ENCODE measurements around the gene GCH1. TPM values are rescaled to one million over a fixed set of nuclear protein-coding genes. Genes with fewer than 3 reads are reported as not detected.

Gene GCH1
- total RNA-seq, 1 donor from 2014 or later = 0.43 TPM

- no peak overlapping the region for H3K27ac Mint-ChIP-seq (ENCODE audit: unreplicated experiment)
- H3K27me3 Mint-ChIP-seq (ENCODE audit: unreplicated experiment) = peaks cover 28% of the 10 kb centered on the region
- DNase-seq (ENCODE audit: extremely low spot score, unreplicated experiment) = no peak
- TF ChIP-seq, protein P1, sequence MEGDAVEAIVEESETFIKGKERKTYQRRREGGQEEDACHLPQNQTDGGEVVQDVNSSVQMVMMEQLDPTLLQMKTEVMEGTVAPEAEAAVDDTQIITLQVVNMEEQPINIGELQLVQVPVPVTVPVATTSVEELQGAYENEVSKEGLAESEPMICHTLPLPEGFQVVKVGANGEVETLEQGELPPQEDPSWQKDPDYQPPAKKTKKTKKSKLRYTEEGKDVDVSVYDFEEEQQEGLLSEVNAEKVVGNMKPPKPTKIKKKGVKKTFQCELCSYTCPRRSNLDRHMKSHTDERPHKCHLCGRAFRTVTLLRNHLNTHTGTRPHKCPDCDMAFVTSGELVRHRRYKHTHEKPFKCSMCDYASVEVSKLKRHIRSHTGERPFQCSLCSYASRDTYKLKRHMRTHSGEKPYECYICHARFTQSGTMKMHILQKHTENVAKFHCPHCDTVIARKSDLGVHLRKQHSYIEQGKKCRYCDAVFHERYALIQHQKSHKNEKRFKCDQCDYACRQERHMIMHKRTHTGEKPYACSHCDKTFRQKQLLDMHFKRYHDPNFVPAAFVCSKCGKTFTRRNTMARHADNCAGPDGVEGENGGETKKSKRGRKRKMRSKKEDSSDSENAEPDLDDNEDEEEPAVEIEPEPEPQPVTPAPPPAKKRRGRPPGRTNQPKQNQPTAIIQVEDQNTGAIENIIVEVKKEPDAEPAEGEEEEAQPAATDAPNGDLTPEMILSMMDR (IDR thresholded peaks at IDR 0.05) = no peak
- H3K36me3 Mint-ChIP-seq (ENCODE audit: unreplicated experiment) = no peaks in the 10 kb centered on the region
- no peak overlapping the region for H3K4me3 Mint-ChIP-seq (ENCODE audit: unreplicated experiment)
- no peaks in the 10 kb centered on the region for H3K4me1 Mint-ChIP-seq (ENCODE audit: unreplicated experiment)
- no peaks in the 10 kb centered on the region for H3K9me3 Mint-ChIP-seq (ENCODE audit: unreplicated experiment)
These were observed 53.7 kb downstream of the GCH1 start for GRCh38 chr14:54848910-54849309.

GRCh38 chr14:54845641-54846040 is 57.0 kb downstream of the GCH1 start:
- no peak overlapping the region for H3K27ac Mint-ChIP-seq (ENCODE audit: unreplicated experiment)
- no peaks in the 10 kb centered on the region for H3K4me1 Mint-ChIP-seq (ENCODE audit: unreplicated experiment)
- TF ChIP-seq, protein P1 (IDR thresholded peaks at IDR 0.05) = no peak
- H3K27me3 Mint-ChIP-seq (ENCODE audit: unreplicated experiment) = peaks cover 18% of the 10 kb centered on the region
- no peaks in the 10 kb centered on the region for H3K9me3 Mint-ChIP-seq (ENCODE audit: unreplicated experiment)
- no peaks in the 10 kb centered on the region for H3K36me3 Mint-ChIP-seq (ENCODE audit: unreplicated experiment)
- no peak for DNase-seq (ENCODE audit: extremely low spot score, unreplicated experiment)
- H3K4me3 Mint-ChIP-seq (ENCODE audit: unreplicated experiment) = no peak overlapping the region

DNA sequence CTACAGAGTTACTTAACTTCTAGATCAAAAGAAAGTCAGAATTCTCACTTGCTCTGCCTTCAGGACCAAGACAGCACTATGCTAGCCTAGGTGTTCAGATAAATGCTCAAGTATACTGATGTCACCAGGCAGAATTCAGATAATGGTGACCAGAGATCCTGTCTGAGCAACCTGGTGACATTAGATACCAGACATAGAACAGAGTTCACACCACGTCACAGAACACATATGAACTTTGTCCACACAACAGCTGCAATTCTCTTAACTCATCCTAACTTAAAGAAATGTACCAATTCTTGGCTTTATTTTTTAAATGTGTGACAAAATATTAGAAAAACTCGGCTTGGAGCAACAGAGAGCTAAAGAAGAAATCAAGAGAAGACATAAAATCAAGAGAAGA is 58.1 kb downstream of the GCH1 start:
- TF ChIP-seq, protein P1 (IDR thresholded peaks at IDR 0.05) = no peak
- H3K27ac Mint-ChIP-seq (ENCODE audit: unreplicated experiment) = no peak overlapping the region
- peaks cover 15% of the 10 kb centered on the region for H3K27me3 Mint-ChIP-seq (ENCODE audit: unreplicated experiment)

GRCh38 chr14:54840798-54841197 is 61.8 kb downstream of the GCH1 start:
- Mint-ChIP-seq H3K4me1 (ENCODE audit: unreplicated experiment) (no peaks in the 10 kb centered on the region), H3K27ac (ENCODE audit: unreplicated experiment) (no peak overlapping the region), H3K36me3 (ENCODE audit: unreplicated experiment) (no peaks in the 10 kb centered on the region), H3K9me3 (ENCODE audit: unreplicated experiment) (no peaks in the 10 kb centered on the region), H3K4me3 (ENCODE audit: unreplicated experiment) (no peak overlapping the region), H3K27me3 (ENCODE audit: unreplicated experiment) (no peaks in the 10 kb centered on the region)
- TF ChIP-seq, protein P1 (IDR thresholded peaks at IDR 0.05) = no peak
- no peak for DNase-seq (ENCODE audit: extremely low spot score, unreplicated experiment)

More for the DNA sequence above, 58.1 kb downstream of the GCH1 start:
- H3K36me3 Mint-ChIP-seq (ENCODE audit: unreplicated experiment) = no peaks in the 10 kb centered on the region
- H3K4me1 Mint-ChIP-seq (ENCODE audit: unreplicated experiment) = no peaks in the 10 kb centered on the region
- no peak overlapping the region for H3K4me3 Mint-ChIP-seq (ENCODE audit: unreplicated experiment)
- DNase-seq (ENCODE audit: extremely low spot score, unreplicated experiment) = no peak
- no peaks in the 10 kb centered on the region for H3K9me3 Mint-ChIP-seq (ENCODE audit: unreplicated experiment)

GRCh38 chr14:54840336-54840735 is 62.3 kb downstream of the GCH1 start:
- DNase-seq (ENCODE audit: extremely low spot score, unreplicated experiment) = no peak
- peaks cover 2% of the 10 kb centered on the region for H3K27me3 Mint-ChIP-seq (ENCODE audit: unreplicated experiment)
- H3K4me1 Mint-ChIP-seq (ENCODE audit: unreplicated experiment) = no peaks in the 10 kb centered on the region
- H3K4me3 Mint-ChIP-seq (ENCODE audit: unreplicated experiment) = no peak overlapping the region
- H3K9me3 Mint-ChIP-seq (ENCODE audit: unreplicated experiment) = no peaks in the 10 kb centered on the region
- H3K27ac Mint-ChIP-seq (ENCODE audit: unreplicated experiment) = no peak overlapping the region
- H3K36me3 Mint-ChIP-seq (ENCODE audit: unreplicated experiment) = no peaks in the 10 kb centered on the region
- TF ChIP-seq, protein P1 (IDR thresholded peaks at IDR 0.05) = no peak
